Measurements from ENCODE around the gene COA1. TPM values are rescaled to one million over a fixed set of nuclear protein-coding genes. Genes with fewer than 3 reads are reported as not detected.
A peak's percentile ranks its signal among the peaks of the same experiment; 100 is the strongest.

The COA1 gene
- total RNA-seq, 1 experiment from 2014 or later = 151 TPM

GRCh38 chr7:43752411-43752810 is 23.1 kb upstream of the COA1 start:
- no TSS peak for BruUV-seq (replicated peaks)
- Histone ChIP-seq H2AFZ (no peak overlapping the region), H3K9me3 (ENCODE audit: insufficient read depth, low read depth) (no peaks in the 10 kb centered on the region), H3K9me2 (ENCODE audit: insufficient read depth) (no peaks in the 10 kb centered on the region), H3K79me2 (ENCODE audit: low read depth) (no peaks in the 10 kb centered on the region), H3K4me2 (no peak overlapping the region), H3F3A (ENCODE audit: insufficient read depth, low read depth) (peaks cover 14% of the 10 kb centered on the region), H3K4me1 (replicated peaks; ENCODE audit: insufficient read depth) (peaks cover 31% of the 10 kb centered on the region), H3K27ac (no peak overlapping the region), H3K27me3 (ENCODE audit: insufficient read depth, low read depth) (no peaks in the 10 kb centered on the region), H3K4me3 (no peak overlapping the region), H4K20me1 (ENCODE audit: insufficient read depth) (no peaks in the 10 kb centered on the region), H3K36me3 (ENCODE audit: low read depth) (no peaks in the 10 kb centered on the region)
- CTCF ChIA-PET = no interaction called here
- POLR2A ChIA-PET (ENCODE audit: unreplicated experiment) = no interaction called here
- DNase-seq = no peak
- TF ChIP-seq CTCF (conservative IDR thresholded peaks at IDR 0.05) (no peak), EZH2 (IDR thresholded peaks at IDR 0.05; ENCODE audit: low read depth) (no peak)
- intact Hi-C loops (cut with micrococcal nuclease; ENCODE audit: unreplicated experiment) = no loop called here

GRCh38 chr7:43750016-43750887 is 20.9 kb upstream of the COA1 start:
- no peaks in the 10 kb centered on the region for H3K79me2 ChIP-seq (ENCODE audit: low read depth)
- no peaks in the 10 kb centered on the region for H4K20me1 ChIP-seq (ENCODE audit: insufficient read depth)
- no peak overlapping the region for H3K4me2 ChIP-seq
- peaks cover 16% of the 10 kb centered on the region for H3K4me1 ChIP-seq (replicated peaks; ENCODE audit: insufficient read depth)
- intact Hi-C loops (cut with micrococcal nuclease; ENCODE audit: unreplicated experiment) = no loop called here
- no peak for DNase-seq
- H3K9me2 ChIP-seq (ENCODE audit: insufficient read depth) = peaks cover 4% of the 10 kb centered on the region; the same call in 1 of the 2 replicates
- H3F3A ChIP-seq (ENCODE audit: insufficient read depth, low read depth) = no peaks in the 10 kb centered on the region; the same call in 1 of the 2 replicates
- TF ChIP-seq CTCF (conservative IDR thresholded peaks at IDR 0.05) = no peak
- TF ChIP-seq EZH2 (IDR thresholded peaks at IDR 0.05; ENCODE audit: low read depth) = no peak
- H3K36me3 ChIP-seq (ENCODE audit: low read depth) = no peaks in the 10 kb centered on the region
- ChIA-PET POLR2A (ENCODE audit: unreplicated experiment) (no interaction called here), CTCF (no interaction called here)
- no TSS peak for BruUV-seq (replicated peaks)
- no peaks in the 10 kb centered on the region for H3K9me3 ChIP-seq (ENCODE audit: insufficient read depth, low read depth)
- no peak overlapping the region for H3K27ac ChIP-seq
- no peak overlapping the region for H3K4me3 ChIP-seq
- no peaks in the 10 kb centered on the region for H3K27me3 ChIP-seq (ENCODE audit: insufficient read depth, low read depth)
- no peak overlapping the region for H2AFZ ChIP-seq

GRCh38 chr7:43749383-43749940 is 20.1 kb upstream of the COA1 start:
- Histone ChIP-seq H2AFZ (0 out of 2 replicates have a peak overlapping the region, but pooled peaks have one; percentile 26), H3K9me2 (ENCODE audit: insufficient read depth) (peaks cover 4% of the 10 kb centered on the region; the same call in 1 of the 2 replicates), H3K4me3 (no peak overlapping the region), H3K9me3 (ENCODE audit: insufficient read depth, low read depth) (no peaks in the 10 kb centered on the region), H3K4me1 (replicated peaks; ENCODE audit: insufficient read depth) (peaks cover 16% of the 10 kb centered on the region), H3K4me2 (no peak overlapping the region), H3K27ac (no peak overlapping the region), H4K20me1 (ENCODE audit: insufficient read depth) (no peaks in the 10 kb centered on the region), H3K79me2 (ENCODE audit: low read depth) (no peaks in the 10 kb centered on the region), H3K27me3 (ENCODE audit: insufficient read depth, low read depth) (no peaks in the 10 kb centered on the region), H3F3A (ENCODE audit: insufficient read depth, low read depth) (no peaks in the 10 kb centered on the region; the same call in 1 of the 2 replicates), H3K36me3 (ENCODE audit: low read depth) (no peaks in the 10 kb centered on the region)
- intact Hi-C loops (cut with micrococcal nuclease; ENCODE audit: unreplicated experiment) = no loop called here
- ChIA-PET CTCF (no interaction called here), POLR2A (ENCODE audit: unreplicated experiment) (no interaction called here)
- TF ChIP-seq CTCF (conservative IDR thresholded peaks at IDR 0.05) = no peak
- TF ChIP-seq EZH2 (IDR thresholded peaks at IDR 0.05; ENCODE audit: low read depth) = no peak
- BruUV-seq (replicated peaks) = no TSS peak
- no peak for DNase-seq
